Prostate gland (tissue), 2 donors: ENCODE measurements around the gene INPP5K. TPM values are rescaled to one million over a fixed set of nuclear protein-coding genes. Genes with fewer than 3 reads are reported as not detected.

Experiments used
- DNase-seq: peaks from one replicate; pipeline ENCODE4 v3.0.0-alpha.2; 2019; ENCODE audit warnings: low spot score
- H3K27ac ChIP-seq, 2 donors: fragments of 200-600 bp; sonication (generic); 2 replicates each; pipeline ENCODE4 v1.5.1; 2017 to 2019
- H3K27me3 ChIP-seq: fragments of 200-600 bp; sonication (generic); replicated peaks from 2 replicates; pipeline ENCODE4 v1.5.1; 2019; ENCODE audit not compliant: insufficient read depth
- H3K36me3 ChIP-seq, 2 donors: fragments of 200-600 bp; sonication (generic); 1 replicate in 1 of 2; 2 replicates in 1 of 2; pipeline versions ENCODE4 v1.5.1 to v1.8.1; 2017 to 2019
- H3K4me1 ChIP-seq: fragments of 200-600 bp; sonication (generic); replicated peaks from 2 replicates; pipeline ENCODE4 v1.5.1; 2019
- H3K4me3 ChIP-seq, 2 donors: fragments of 200-600 bp; sonication (generic); 2 replicates each; pipeline ENCODE4 v1.5.1; 2017 to 2019
- H3K9me3 ChIP-seq: fragments of 200-600 bp; sonication (generic); 2 replicates; pipeline ENCODE4 v1.5.1; 2017
- POLR2A ChIP-seq: fragments of 450-650 bp; IDR thresholded peaks from one replicate; pipeline ENCODE4 v1.6.1; 2016; ENCODE audit warnings: antibody characterized with exemption, mild to moderate bottlenecking
- POLR2AphosphoS5 ChIP-seq: sonication (generic); formaldehyde crosslinking; IDR thresholded peaks from one replicate; pipeline ENCODE4 v1.6.1; 2017; ENCODE audit warnings: antibody characterized with exemption
- WGBS: methylation state at CpG from one replicate; pipeline ENCODE4 v1.1.5; 2018; 5-methylcytosine and 5-hydroxymethylcytosine counted together
- intact Hi-C: fragments of 100-400 bp; cut with DNase I; formaldehyde crosslinking; loops from one replicate; pipeline ENCODE4 v1.14.2; 2022
- total RNA-seq, 2 donors: library from RNA; depleted of rRNA; stranded (reverse); fragments of >200 nt; gene quantifications; one replicate each; pipeline ENCODE4 v1.1.0, GENCODE V29; 2016
- TF ChIP-seq, protein P1 (sequence below), 4 experiments: fragments of 200-600 bp in 2 of 4; fragments of 450-650 bp in 2 of 4; sonication (generic) in 2 of 4; IDR thresholded peaks; 1 replicate in 3 of 4; 2 replicates in 1 of 4; pipeline ENCODE4 v1.5.1; 2016 to 2019; ENCODE audit warnings: antibody characterized with exemption in 4 of 4, mild to moderate bottlenecking in 2 of 4, moderate library complexity in 2 of 4

INPP5K gene
- total RNA-seq, 2 donors from 2014 or later = 82.7 to 87.4 TPM

DNA sequence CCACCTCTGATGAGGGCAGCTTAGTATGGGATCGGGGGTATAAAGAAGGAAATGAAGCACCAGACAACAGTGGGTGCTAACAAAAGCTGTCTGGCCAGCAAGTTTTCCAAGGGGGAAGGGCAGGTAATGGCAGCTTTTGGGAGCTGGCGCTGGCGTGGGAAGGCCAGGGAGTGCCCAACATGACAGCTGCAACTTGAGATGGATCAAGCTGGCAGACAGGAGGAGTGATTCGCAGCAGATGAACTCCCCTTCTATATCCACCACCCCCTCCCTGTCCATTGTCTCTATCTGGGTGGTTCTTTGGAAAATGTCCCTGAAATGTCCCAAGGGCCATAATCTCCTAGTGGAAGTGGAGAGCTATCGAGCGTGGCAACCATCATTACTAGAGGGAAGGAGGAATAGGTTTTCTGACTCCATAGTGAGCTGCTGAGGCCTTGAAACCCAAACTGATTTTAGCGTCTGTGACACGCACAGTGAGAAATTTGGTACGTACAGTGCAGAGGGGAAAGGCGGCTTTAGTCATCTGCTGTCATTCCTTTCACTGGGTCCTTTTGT lies 4.8 kb upstream of the INPP5K start:
- Histone ChIP-seq H3K27ac (no peak overlapping the region), H3K36me3 (no peaks in the 10 kb centered on the region), H3K27me3 (no peaks in the 10 kb centered on the region), H3K4me1 (no peaks in the 10 kb centered on the region), H3K4me3 (no peak overlapping the region), H3K9me3 (no peaks in the 10 kb centered on the region)
- intact Hi-C loops = no loop called here
- DNase-seq = no peak
- WGBS = 87% methylated on average over 10 of the region's 10 CpGs
- TF ChIP-seq POLR2A = no peak
- TF ChIP-seq, protein P1, sequence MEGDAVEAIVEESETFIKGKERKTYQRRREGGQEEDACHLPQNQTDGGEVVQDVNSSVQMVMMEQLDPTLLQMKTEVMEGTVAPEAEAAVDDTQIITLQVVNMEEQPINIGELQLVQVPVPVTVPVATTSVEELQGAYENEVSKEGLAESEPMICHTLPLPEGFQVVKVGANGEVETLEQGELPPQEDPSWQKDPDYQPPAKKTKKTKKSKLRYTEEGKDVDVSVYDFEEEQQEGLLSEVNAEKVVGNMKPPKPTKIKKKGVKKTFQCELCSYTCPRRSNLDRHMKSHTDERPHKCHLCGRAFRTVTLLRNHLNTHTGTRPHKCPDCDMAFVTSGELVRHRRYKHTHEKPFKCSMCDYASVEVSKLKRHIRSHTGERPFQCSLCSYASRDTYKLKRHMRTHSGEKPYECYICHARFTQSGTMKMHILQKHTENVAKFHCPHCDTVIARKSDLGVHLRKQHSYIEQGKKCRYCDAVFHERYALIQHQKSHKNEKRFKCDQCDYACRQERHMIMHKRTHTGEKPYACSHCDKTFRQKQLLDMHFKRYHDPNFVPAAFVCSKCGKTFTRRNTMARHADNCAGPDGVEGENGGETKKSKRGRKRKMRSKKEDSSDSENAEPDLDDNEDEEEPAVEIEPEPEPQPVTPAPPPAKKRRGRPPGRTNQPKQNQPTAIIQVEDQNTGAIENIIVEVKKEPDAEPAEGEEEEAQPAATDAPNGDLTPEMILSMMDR (IDR thresholded peaks at IDR 0.05) = no peak
- no peak for TF ChIP-seq POLR2AphosphoS5

- Histone ChIP-seq H3K9me3 (no peaks in the 10 kb centered on the region), H3K36me3 (no peaks in the 10 kb centered on the region), H3K27ac (no peak overlapping the region), H3K27me3 (no peaks in the 10 kb centered on the region), H3K4me3 (no peak overlapping the region), H3K4me1 (no peaks in the 10 kb centered on the region)
- intact Hi-C loops = loop anchor here (5.0 to 10.0 kb wide), 3 partner anchors 65 to 252 kb away; partner anchors contain the start of gene CRK
- 86% methylated on average over 7 of the region's 7 CpGs for WGBS
- TF ChIP-seq POLR2A = no peak
- TF ChIP-seq, protein P1 (IDR thresholded peaks at IDR 0.05) = no peak
- no peak for TF ChIP-seq POLR2AphosphoS5
- no peak for DNase-seq
Measured at GRCh38 chr17:1519678-1520077, 3.3 kb upstream of the INPP5K start.

DNA sequence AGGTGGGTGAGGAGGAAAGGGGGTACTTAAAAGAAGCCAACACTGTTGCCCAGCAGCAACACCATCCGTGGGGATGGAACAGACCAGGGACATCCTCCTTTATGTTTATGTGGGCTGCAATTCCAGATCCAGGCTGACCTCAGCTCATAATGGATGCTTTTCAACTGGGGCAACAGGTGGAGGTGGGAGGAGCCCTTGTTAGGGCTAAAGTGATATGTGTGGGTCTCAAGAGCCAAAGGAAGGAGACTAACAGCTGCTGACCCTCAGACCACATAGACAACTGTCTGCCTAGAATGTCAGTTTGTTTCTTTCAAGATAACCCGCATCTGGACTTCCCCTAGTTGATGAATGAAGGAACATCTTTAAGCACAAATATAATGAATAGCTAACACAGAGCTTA lies 2.0 kb upstream of the INPP5K start:
- DNase-seq = no peak
- TF ChIP-seq, protein P1 (IDR thresholded peaks at IDR 0.05) = no peak
- TF ChIP-seq POLR2A = no peak
- TF ChIP-seq POLR2AphosphoS5 = no peak
- Histone ChIP-seq H3K27ac (no peak overlapping the region), H3K36me3 (no peaks in the 10 kb centered on the region), H3K4me1 (no peaks in the 10 kb centered on the region), H3K27me3 (no peaks in the 10 kb centered on the region), H3K4me3 (no peak overlapping the region), H3K9me3 (no peaks in the 10 kb centered on the region)
- 84% methylated on average over 2 of the region's 2 CpGs for WGBS
- intact Hi-C loops = loop anchor here (5.0 to 10.0 kb wide), 3 partner anchors 64 to 251 kb away; partner anchors contain the start of gene CRK

GRCh38 chr17:1515640-1516387 lies 598 bp downstream of the INPP5K start:
- TF ChIP-seq, protein P1 (IDR thresholded peaks at IDR 0.05) = peak; percentile 27 to 83 (median 74)
- TF ChIP-seq POLR2A = no peak
- peak; percentile 84 for TF ChIP-seq POLR2AphosphoS5
- Histone ChIP-seq H3K4me3 (peak overlapping the region; percentile 76 to 90), H3K4me1 (peaks cover 10% of the 10 kb centered on the region), H3K36me3 (no peaks in the 10 kb centered on the region), H3K9me3 (no peaks in the 10 kb centered on the region), H3K27ac (peak overlapping the region; percentile 86 to 90), H3K27me3 (no peaks in the 10 kb centered on the region)
- intact Hi-C loops = loop anchor here (5.0 to 10.0 kb wide), 3 partner anchors 61 to 249 kb away; partner anchors contain the start of gene CRK
- peak; percentile 69 for DNase-seq
- WGBS = under 1% methylated on average over 31 of the region's 31 CpGs
